ENCODE measurements around the gene PYCR2.

The PYCR2 gene

DNA sequence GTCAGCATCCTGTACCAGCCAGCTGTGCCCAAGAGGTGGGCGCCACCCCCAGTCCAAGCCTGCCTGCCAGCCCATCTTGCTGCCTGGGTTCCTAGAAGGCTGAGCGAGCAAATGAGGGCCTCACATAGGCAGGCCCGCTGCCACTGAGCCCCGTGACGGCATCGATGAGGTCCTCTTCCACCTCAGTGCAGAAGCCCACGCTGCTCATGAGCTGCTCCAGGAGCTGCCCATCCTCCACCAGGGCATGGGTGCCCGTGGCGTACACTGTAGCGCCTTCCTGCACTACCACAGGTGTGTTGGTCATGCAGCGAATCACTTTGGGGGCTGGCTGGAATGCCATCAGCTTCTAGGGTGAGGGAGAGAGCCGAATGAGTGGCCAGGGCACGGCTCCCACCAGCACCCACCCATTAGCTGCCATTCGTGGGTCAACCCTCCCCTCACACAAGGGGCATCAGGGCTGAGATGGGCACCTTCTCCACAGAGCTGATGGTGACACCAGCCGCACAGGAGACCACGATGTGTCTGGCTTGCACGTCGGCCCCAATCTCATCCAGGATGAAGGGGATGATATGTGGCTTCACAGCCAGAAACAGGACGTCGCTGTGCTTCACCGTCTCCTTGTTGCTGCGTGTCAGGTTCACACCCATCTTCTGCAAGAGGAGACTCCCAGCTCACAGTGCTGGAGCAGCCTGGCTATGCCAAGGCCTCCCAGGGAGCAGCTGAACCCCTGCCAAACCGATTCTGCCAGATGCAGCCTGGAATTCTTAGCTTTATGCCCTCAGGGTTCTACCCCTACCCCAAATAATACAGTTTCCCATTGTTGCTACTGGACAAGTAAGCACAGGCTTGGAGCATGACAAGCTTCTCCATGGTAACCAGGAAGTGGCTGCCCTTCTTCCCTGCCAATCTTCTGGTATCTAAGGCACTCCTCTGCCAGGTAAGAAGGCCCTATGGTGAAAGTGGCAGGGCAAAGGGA lies 2.0 kb downstream of the PYCR2 start:
- in situ Hi-C loops (cut with MboI; ENCODE audit: low sequenced_read_pairs), result no loop called here

DNA sequence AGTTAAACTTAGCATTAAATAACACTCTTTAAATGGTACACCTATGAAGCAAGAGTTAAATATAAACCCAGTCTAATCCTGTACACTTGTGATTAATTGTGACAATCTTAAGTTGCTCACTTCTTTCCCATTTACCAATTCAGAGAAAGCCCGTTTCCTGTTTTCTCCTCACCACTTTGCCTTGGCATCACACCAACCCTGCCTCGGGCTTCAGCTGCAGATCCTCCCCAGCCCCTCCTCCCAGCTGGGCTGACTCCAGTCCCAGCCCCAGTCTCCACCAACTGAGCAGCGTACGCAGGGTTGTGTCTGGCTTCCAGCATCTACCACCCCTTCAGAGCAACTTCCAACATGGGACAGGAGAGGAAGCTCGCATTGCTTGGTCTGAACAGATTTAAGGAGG lies 4.1 kb downstream of the PYCR2 start:
- in situ Hi-C loops (cut with MboI; ENCODE audit: low sequenced_read_pairs), result no loop called here

DNA sequence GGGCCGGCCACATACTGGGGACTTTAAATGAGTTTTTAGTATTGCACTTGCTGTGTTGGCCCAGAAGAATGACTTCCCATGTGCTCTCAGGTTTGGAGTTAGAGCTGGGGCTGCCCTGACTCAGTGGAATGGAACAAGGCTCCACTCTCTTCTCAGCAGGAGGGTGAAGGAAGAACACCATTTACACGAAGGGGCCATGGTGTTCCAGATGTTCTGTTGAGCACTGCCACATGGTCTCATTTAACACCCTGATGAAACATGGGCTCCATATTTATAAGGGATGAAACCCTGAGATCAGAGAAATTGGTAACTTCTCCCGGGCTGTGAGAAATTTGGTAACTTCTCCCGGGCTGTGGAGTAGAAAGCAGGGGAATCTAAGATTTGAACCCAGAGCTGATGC lies 5.8 kb downstream of the PYCR2 start:
- in situ Hi-C loops (cut with MboI; ENCODE audit: low sequenced_read_pairs), result no loop called here

DNA sequence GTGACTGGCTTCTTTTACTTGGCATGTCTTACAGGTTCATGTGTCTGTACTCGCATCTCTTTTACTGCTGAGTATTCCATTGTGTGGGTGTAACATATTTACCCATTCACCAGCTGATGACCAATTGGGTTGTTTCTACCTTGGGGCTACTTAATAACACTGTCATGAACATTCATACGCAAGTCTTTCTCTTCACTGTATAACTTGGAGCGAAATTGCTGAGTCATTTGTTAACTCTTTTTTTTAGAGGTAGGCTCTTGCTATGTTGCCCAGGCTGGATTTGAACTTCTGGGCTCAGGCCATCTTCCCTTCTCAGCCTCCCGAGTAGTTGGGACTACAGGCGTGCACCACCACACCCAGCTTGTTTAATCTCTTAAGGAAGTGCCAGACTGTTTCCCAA lies 6.5 kb downstream of the PYCR2 start:
- in situ Hi-C loops (cut with MboI; ENCODE audit: low sequenced_read_pairs), result no loop called here

DNA sequence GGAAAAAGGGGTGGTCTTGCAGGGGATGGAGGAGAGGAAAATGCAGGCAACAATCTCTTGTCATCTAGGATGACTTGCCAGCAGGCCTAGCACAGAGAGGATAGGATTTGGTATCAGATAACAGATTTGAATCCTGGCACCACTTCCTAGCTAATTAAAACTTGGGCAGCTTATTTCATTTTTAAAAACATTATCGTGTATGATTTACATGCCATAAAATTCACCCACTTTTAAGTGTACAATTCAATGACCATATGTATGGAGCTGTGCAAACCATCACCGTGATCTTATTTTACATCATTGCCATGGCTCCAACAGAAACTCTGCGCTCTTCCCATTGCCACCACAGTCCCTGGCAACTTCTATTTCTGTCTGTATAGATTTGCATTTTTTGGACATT lies 6.9 kb downstream of the PYCR2 start:
- in situ Hi-C loops (cut with MboI; ENCODE audit: low sequenced_read_pairs), result no loop called here

DNA sequence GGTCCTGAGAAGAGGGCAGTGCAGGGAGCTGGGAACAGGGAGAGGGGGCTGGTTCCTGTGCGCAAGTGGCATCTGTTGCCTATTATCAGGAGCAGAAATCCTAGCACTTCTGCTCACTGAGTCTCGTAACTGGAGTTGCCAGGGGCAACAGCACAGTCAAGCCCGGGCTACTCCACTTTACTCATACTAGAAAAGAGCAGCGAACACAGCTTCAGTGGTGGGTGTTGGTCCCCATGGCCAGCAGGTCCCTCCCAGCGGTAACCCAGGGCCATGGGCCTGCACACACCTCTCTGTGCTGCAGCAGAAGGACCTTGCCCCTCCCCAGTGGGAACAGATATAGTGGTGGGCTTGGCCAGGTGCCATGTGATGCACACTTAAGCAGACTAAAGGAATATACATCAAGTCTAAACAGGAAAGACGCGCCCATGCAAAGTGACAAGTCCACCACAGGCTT lies 8.5 kb downstream of the PYCR2 start:
- in situ Hi-C loops (cut with MboI; ENCODE audit: low sequenced_read_pairs), result no loop called here

DNA sequence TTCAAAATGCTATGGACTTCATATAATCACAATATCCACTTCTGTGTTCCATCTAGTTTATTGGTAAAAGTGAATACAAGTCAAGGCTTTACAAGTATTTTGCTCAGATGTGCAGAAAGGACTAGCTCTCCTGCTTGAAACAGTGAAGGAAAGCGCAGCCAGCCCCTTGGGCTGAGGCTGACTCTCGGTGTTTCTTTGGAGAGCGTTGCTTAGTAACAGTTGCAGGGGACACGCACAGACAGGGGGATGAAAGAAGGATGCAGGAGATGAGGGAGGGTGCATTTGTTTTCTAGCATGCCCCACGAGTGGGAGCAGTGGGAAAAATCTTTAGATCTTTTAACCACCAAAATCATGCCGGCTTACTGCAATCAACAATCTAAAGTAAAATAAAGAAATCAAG lies 9.1 kb downstream of the PYCR2 start:
- in situ Hi-C loops (cut with MboI; ENCODE audit: low sequenced_read_pairs), result no loop called here

DNA sequence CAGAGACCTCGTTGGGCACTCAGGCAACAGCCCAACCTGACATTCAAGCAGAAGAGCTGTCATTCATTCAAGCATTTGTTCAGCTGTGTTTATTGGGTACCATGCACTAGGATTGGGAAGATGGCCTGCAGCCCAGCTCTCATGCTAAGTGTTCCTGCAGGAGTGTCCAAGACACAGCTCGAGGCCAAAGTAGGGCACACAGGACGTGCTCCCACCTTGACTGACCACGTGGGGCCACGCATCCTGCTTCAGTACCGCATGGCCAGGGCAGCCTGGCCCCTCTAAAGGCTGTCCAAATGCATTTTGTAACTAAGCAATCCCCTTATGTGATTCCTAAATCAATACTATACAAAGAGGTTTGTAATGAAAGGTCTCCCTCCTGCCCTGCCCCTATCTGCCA lies 9.7 kb downstream of the PYCR2 start:
- in situ Hi-C loops (cut with MboI; ENCODE audit: low sequenced_read_pairs), result no loop called here

DNA sequence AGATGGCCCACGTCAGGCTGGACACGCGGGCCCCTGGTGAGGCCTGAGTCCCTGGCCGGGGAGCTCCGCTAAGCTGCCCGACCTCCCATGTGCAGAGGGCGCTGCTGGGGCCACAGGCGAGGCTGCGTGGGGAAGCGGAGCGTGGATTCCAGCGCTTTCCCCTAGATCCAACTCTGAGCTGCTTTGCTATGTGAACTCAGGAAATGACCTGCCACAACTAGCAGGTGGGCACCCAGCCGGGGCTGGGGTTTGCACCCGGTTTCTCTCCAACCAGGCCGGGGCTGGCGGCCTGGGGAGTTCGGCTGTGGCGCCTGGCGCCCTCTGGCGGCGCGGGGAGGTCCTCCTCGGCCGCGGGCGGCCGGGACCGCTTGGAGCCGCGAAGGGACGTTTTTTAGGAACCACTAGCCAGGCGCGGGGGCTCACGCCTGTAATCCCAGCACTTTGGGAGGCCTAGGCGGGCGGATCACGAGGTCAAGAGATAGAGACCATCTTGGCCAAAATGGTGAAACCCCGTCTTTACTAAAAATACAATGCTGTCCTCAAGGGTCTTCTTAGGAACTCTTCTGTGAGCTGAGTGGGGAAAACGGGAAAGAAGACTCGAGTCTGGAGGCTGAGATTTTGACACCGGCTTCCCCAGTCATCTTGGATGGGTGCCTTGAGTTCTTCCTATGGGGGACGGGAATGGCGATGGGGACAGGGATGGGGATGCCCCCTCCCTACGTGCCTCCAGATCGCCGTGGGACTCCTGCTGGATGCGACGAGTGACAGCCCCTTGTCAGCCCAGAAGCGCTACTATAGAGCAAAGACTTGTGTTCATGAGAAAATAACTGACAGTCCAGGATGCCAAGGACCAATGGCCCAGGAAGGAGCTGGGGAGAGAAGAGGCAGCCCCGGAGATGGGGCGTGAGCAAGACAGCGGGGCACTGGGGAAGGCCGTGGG lies 12.6 kb downstream of the PYCR2 start:
- in situ Hi-C loops (cut with MboI; ENCODE audit: low sequenced_read_pairs), result no loop called here

DNA sequence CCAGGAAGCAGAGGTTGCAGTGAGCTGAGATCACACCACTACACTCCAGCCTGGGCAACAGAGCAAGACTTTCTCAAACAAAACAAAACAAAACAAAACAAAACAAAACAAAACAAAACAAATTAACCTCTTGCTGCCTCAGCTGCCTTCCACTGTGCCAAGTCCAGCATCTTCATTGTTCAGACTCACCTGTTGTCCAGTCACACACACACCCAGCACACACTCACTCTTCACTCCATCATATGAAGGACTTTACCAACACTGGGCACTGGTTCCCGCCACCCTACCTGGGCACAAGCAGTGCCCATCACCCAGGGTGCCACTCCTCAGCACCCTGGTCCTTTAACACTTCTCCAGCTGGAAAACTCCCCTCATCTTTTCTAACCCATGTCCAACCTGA lies 14.6 kb downstream of the PYCR2 start:
- in situ Hi-C loops (cut with MboI; ENCODE audit: low sequenced_read_pairs), result no loop called here

DNA sequence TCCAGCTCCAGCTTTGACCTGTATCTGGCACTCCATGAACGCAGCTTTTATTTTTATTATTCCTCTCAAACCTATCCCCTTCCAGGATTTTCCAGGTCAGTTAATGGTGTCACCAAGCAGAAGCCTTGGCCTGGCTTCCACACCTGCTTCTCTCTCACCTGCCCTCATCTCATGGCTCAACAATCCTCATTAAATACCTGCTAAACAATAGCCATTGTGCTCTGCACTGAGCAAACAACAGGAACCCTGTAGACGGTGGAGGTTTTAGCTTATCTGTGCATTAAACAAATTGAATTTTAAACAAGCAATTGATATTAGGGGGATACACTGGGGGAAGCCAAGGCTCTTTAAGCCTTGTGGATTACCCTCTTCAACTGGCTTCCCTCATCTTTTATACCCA lies 15.3 kb downstream of the PYCR2 start:
- in situ Hi-C loops (cut with MboI; ENCODE audit: low sequenced_read_pairs), result no loop called here

DNA sequence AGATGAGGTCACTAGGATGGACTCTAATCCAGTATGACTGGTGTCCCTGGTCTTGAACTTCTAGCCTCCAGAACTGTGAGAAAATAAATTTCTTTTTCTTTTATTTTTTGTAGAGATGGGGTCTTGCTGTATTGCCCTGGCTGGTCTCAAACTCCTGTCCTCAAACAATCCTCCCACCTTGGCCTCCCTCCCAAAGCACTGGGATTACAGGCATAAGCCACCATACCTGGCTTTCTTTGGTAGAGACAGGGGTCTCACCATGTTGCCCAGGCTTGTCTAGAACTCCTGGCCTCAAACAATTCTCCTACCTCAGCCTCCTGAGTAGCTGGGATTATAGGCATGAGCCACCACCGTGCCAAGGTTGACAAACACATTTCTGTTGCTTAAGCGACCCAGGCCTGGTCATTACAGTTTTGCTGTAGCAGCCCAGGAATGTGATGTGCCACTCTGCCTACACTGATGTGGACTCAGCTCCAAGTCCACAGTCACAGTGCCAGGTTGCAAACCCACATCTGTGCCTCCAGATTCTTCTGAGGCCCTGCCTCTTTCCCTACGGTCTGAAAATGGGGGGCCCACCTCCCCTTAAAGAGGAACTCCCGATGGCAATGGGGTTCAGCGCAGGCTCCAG lies 15.9 kb downstream of the PYCR2 start:
- in situ Hi-C loops (cut with MboI; ENCODE audit: low sequenced_read_pairs), result no loop called here

DNA sequence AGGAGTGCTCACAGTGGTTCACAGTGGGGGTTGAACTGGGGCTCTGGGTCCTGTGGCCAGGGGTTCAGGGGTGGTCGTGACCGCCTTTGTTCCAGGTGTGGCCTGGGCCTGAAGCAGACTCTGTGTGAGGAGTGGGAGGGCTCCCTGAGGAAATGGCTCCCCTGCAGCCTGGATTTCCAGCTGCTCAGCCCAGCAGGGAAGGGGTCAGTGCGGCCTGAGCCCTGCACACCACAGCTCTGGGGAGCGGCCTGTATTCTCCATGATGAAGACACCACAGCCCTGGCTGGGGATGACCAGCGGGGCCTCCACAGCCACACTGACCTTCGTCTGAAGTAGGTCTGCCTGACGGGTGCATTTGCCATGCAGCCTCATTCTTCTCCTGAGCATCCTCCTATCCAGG lies 16.7 kb downstream of the PYCR2 start:
- in situ Hi-C loops (cut with MboI; ENCODE audit: low sequenced_read_pairs), result no loop called here

DNA sequence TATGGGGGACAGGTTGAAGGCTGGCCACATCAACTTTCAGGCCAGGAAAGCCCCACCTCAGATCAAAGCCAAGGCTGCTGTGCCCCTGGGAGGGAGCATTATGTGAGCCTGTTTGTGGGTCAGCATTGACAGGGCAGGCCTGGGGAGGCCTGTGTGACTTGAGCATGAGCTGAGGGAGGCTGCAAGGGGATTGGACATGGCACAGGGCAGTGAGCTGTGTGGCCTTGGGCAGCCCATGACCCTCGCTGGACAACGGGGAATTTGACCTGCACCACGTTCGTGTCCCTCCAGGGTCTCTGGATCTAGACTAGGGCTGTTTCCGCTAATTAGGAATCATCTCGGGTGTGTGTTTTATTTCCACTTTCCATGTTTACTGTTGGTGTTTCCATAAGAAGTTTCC lies 17.6 kb downstream of the PYCR2 start:
- in situ Hi-C loops (cut with MboI; ENCODE audit: low sequenced_read_pairs), result no loop called here

DNA sequence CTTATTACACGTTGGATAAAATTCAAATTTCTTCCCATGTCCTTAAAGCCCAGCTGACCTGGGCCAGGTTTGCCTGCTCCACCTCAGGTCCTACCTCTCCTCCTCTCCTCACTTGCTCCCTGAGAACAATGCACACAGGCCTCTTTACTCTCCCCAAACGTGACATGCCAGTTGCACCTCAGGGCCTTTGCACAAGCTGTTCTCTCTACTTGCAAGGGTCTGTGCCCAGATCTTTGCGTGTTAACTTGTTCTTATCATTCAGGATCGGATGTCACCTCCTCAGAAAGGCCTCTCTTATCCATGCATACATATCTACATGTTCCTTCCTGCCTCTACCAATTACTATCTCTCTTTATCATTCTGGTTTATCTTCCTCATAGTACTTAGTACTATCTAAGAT lies 20.4 kb downstream of the PYCR2 start:
- in situ Hi-C loops (cut with MboI; ENCODE audit: low sequenced_read_pairs), result no loop called here

DNA sequence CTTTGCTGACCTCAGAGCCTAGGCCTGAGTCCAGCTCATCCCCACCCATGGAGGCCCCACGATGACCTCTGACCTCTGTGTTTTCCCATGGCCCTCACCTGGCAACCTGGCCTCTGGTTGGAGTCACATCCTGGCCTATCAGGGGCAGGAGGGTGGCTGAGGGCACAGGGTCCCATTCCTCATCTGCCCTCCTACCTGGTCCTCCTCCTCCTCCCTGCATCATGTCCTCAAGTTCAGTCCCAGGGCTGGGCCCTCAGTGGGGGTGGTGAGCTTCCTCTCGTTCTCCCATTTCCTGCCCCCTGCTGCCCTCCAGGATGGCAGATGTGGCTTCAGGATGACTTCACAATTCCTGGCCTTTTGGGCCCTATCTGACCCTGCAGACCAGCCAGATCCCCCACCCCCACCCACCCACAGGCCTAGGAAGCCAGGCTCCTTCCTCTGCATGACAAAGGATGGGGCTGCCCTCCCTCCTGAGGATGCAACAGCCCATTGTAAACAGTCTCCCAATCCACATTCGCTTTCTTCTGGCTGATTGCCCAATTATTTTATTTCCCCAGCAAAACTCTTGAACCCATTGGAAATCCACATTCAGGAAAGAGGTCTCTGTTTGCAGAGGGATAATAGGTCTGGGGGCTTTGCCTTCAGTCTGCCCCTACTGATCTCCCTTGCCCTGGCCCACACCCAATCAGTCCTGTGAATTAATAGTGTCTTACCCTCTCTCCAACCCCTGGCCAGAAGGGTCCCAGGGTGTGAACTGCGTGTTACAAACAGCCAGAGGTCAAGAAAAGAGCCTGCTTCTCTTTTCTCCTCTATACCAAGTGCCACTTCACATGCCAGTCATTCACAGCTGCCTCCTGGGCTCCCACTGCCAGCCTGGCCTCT lies 24.8 kb downstream of the PYCR2 start:
- in situ Hi-C loops (cut with MboI; ENCODE audit: low sequenced_read_pairs), result no loop called here

DNA sequence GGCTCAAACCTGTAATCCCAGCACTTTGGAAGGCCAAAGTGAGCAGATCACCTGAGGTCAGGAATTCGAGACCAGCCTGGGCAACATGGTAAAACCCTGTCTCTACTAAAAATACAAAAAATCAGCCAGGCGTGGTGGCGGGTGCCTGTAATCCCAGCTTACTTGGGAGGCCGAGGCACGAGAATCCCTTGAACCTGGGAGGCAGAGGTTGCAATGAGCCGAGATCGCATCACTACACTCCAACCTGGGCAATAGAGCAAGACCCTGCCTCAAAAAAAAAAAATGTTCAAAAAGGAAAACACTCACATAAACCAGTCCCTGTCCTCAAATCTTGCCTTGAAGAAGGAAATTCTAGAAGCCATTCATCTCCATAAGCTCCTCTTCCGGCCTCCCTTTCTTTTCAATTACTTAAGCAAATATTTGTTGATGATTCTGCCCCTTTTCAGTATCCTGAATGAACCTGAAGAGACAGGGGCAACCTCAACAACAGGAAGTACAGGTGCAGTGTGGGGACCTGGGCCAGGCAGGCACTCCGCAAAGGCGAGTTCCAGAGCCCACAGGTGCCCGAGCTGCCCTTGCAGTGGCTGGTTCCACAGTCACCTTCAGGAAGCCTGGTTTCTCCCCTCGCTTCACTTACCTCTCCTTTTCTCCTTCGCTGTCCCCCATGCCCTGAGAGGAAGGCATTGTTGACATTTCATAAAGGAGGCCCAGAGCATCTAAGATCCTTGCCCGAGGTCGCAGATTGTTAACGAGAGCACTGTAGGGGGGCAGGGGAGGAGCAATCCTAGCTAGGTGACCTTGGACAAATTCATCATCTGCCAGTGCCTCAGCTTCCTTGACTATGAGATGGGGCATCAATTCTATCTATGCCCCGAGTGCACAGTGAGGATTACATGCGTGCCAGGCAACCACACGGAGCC lies 26.2 kb downstream of the PYCR2 start:
- in situ Hi-C loops (cut with MboI; ENCODE audit: low sequenced_read_pairs), result no loop called here

DNA sequence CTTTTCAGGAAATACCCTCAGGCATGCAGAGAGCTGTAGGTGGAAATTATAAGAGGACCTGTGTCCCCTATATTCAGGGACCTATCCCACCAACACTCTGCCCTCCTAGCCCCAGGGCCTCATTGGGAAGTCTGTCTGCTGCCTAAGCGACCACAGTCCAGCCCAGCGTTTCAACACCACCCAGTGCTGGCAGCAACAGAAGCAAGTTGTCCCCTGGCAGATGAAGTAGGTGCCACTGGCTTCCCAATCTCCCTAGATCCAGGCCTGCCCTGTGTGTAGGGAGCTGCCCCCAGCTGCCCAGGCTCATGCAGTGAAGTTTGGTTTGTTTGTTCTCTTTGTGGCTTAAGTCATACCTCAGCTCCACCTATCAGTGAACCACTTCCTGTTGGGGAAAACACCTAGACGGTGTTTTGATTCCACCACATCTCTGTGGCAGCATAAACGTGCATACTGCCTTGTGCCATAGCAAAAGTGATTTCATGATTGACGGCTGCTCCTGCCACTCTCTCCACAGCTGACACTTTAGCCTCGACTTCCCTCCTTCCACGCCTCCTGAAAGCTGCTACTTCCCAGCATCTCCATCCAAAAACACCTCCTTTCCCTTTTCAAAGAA lies 27.0 kb downstream of the PYCR2 start:
- in situ Hi-C loops (cut with MboI; ENCODE audit: low sequenced_read_pairs), result no loop called here

DNA sequence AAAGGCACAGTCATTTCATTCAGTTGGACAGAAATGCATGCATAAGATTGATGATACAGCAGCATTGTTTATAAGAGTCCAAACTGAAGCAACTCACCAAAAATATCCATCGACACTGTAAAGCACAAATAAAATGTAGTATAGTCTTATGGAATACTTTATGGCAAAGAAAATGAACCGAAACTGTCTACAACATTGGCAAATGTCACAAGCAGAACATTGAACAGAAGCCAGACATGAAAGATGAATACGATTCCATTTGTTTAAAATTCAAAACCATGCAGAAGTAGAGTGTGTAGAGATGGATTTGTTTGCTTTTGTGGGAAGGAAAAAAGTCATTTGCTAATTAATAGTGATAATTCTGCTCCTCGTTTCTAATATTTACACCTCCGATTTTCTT lies 27.6 kb downstream of the PYCR2 start:
- in situ Hi-C loops (cut with MboI; ENCODE audit: low sequenced_read_pairs), result no loop called here

Measured in HL-60/S4 (cell line).